K562 (cell line): Measurements from ENCODE around the gene AGAP3. TPM values are rescaled to one million over a fixed set of nuclear protein-coding genes. Genes with fewer than 3 reads are reported as not detected.
A peak's percentile ranks its signal among the peaks of the same experiment; 100 is the strongest.

Source experiments
- ATAC-seq: fragments of 200-7000 bp; cut with Tn5 transposase; 3 replicates; pipeline ENCODE4 v1.9.1; 2020; ENCODE audit warnings: moderate library complexity
- BruUV-seq: library from RNA; stranded (reverse); fragments of 400-500 nt; replicated peaks from 2 replicates; lab custom pipeline; 2021; lab: Mats Ljungman, UMichigan
- CTCF ChIA-PET: fragments of 300-600 bp; formaldehyde crosslinking; extraction: SDS; loops from one replicate; lab custom pipeline; 2021; ENCODE audit warnings: low intra/inter-chr PET ratio; lab: Yijun Ruan, JAX
- POLR2A ChIA-PET: fragments of 300-600, 350-650 bp; sonication (Branson Sonifier 250); formaldehyde crosslinking; extraction: SDS; loops from one replicate; lab custom pipeline; 2021; ENCODE audit warnings: antibody characterized with exemption, inconsistent platforms; lab: Yijun Ruan, JAX
- DNase-seq, 4 experiments: peaks; one replicate each; pipeline versions ENCODE4 v3.0.0 to v3.0.0-alpha.2; 2011 to 2018; ENCODE audit warnings: low spot score in 3 of 4, mixed read lengths in 3 of 4; ENCODE audit errors: extremely low read depth in 1 of 4
- FAIRE-seq: peaks from 2 replicates; lab custom pipeline; 2011; peaks lifted over from hg19 to GRCh38; lab: Jason Lieb, UNC
- H2AFZ ChIP-seq: 2 replicates; pipeline ENCODE4 v1.6.0; 2011; ENCODE audit warnings: low read depth, low read length, control low read depth, inconsistent platforms
- H3K27ac ChIP-seq: fragments of 200-600 bp; 3 replicates; pipeline ENCODE4 v1.8.0; 2011; ENCODE audit warnings: low read depth, mild to moderate bottlenecking, control low read depth, inconsistent platforms, low read length, moderate library complexity, mixed read lengths; ENCODE audit errors: extremely low read depth
- H3K27me3 ChIP-seq, 2 experiments: fragments of 300-600 bp in 1 of 2; 2 replicates in 1 of 2; 3 replicates in 1 of 2; pipeline versions ENCODE4 v1.6.0 to v1.8.0; 2011; ENCODE audit warnings: inconsistent platforms in 2 of 2, low read length in 2 of 2, mild to moderate bottlenecking in 1 of 2, mixed read lengths in 1 of 2, moderate library complexity in 1 of 2; ENCODE audit not compliant: control insufficient read depth in 2 of 2, insufficient read depth in 2 of 2
- H3K36me3 ChIP-seq: fragments of 300-600 bp; 3 replicates; pipeline ENCODE4 v1.8.0; 2011; ENCODE audit warnings: mild to moderate bottlenecking, low read length, inconsistent platforms; ENCODE audit not compliant: control insufficient read depth, insufficient read depth
- H3K4me1 ChIP-seq, 2 experiments: fragments of 200-600 bp in 1 of 2; replicated peaks in 1 of 2; 2 replicates in 1 of 2; 3 replicates in 1 of 2; pipeline versions ENCODE4 v1.5.1 to v1.8.0; 2011; ENCODE audit warnings: inconsistent platforms in 2 of 2, low read length in 2 of 2, mild to moderate bottlenecking in 1 of 2, mixed read lengths in 1 of 2, moderate library complexity in 1 of 2; ENCODE audit not compliant: control insufficient read depth in 2 of 2, insufficient read depth in 2 of 2
- H3K4me2 ChIP-seq: 2 replicates; pipeline ENCODE4 v1.6.1; 2011; ENCODE audit warnings: low read length, control low read depth, inconsistent platforms, mixed read lengths; ENCODE audit not compliant: insufficient read depth
- H3K4me3 ChIP-seq: fragments of 200-600 bp; sonication (generic), shearing (Covaris generic); 2 replicates; pipeline ENCODE4 v1.5.1; 2016; ENCODE audit warnings: control low read depth, inconsistent platforms
- H3K79me2 ChIP-seq: fragments of 200-600 bp; 3 replicates; pipeline ENCODE4 v1.8.0; 2011; ENCODE audit warnings: low read length, inconsistent platforms; ENCODE audit not compliant: control insufficient read depth, insufficient read depth
- H3K9ac ChIP-seq, 2 experiments: 2 replicates each; pipeline versions ENCODE4 v1.6.0 to v1.6.1; 2011; ENCODE audit warnings: low read depth in 2 of 2, low read length in 2 of 2, control low read depth in 1 of 2, inconsistent platforms in 1 of 2, mild to moderate bottlenecking in 1 of 2, mixed read lengths in 1 of 2; ENCODE audit not compliant: insufficient read depth in 1 of 2
- H3K9me1 ChIP-seq: one replicate; pipeline ENCODE4 v1.6.0; 2011; ENCODE audit warnings: inconsistent platforms, mild to moderate bottlenecking, low read length, moderate library complexity; ENCODE audit not compliant: control insufficient read depth, insufficient read depth
- H3K9me3 ChIP-seq: replicated peaks from 2 replicates; pipeline ENCODE4 v1.5.1; 2011; ENCODE audit warnings: low read depth, low read length, inconsistent platforms; ENCODE audit not compliant: control insufficient read depth, insufficient read depth
- H4K20me1 ChIP-seq: replicated peaks from 2 replicates; pipeline ENCODE4 v1.6.1; 2011; ENCODE audit warnings: low read length, inconsistent platforms, mixed read lengths; ENCODE audit not compliant: control insufficient read depth, insufficient read depth
- NFXL1 ChIP-seq: fragments of 450-650 bp; formaldehyde crosslinking; IDR thresholded peaks from 2 replicates; pipeline ENCODE4 v1.4.0; 2021; ENCODE audit warnings: mild to moderate bottlenecking
- PHB2 ChIP-seq: fragments of 450-650 bp; IDR thresholded peaks from 2 replicates; pipeline ENCODE4 v1.6.1; 2017; ENCODE audit warnings: low read depth
- POLR2G ChIP-seq: fragments of 200-400 bp; formaldehyde crosslinking; IDR thresholded peaks from 2 replicates; pipeline ENCODE4 v1.6.1; 2017; ENCODE audit warnings: low read depth, mild to moderate bottlenecking, antibody characterized with exemption, low read length, moderate library complexity
- RAD21 ChIP-seq, 2 experiments: fragments of 250-450 bp in 1 of 2; fragments of 450-650 bp in 1 of 2; sonication (Bioruptor Pico) in 1 of 2; formaldehyde crosslinking in 1 of 2; IDR thresholded peaks in 1 of 2; conservative IDR thresholded peaks in 1 of 2; 2 replicates each; pipeline versions ENCODE4 v1.4.0 to v1.8.0; 2020 to 2022; ENCODE audit warnings: mild to moderate bottlenecking in 2 of 2, moderate library complexity in 1 of 2
- RFX1 ChIP-seq: fragments of 450-650 bp; IDR thresholded peaks from 2 replicates; pipeline ENCODE4 v1.6.1; 2016; ENCODE audit warnings: mild to moderate bottlenecking, moderate library complexity
- WGBS: fragments of 100-300 bp; shearing (Covaris generic); methylation state at CpG from one replicate; pipeline ENCODE4 v1.1.6; 2016; ENCODE audit warnings: low coverage, mixed read lengths; ENCODE audit not compliant: insufficient coverage; ENCODE audit errors: missing lambda C conversion rate; 5-methylcytosine and 5-hydroxymethylcytosine counted together
- in situ Hi-C: fragments of 300-500 bp; cut with MboI; formaldehyde crosslinking; loops from 4 replicates; pipeline ENCODE4 v1.15.0; 2018; ENCODE audit warnings: inconsistent platforms, mixed read lengths
- intact Hi-C: fragments of 100-400 bp; cut with micrococcal nuclease; formaldehyde crosslinking; loops from 2 replicates; pipeline ENCODE4 v1.14.2; 2022
- polyA plus RNA-seq, 8 experiments: library from polyadenylated mRNA; depleted of rRNA in 4 of 8; stranded (reverse) in 5 of 8; unstranded in 3 of 8; fragments of >200 nt; fragmentation: Nextera tagmentation in 2 of 8; fragmentation: Illumina TruSeq in 1 of 8; extraction: Ambion mirVana in 2 of 8; extraction: Trizol in 1 of 8; gene quantifications; 2 replicates each; pipeline versions ENCODE4 v1.2.1 to v1.2.3, GENCODE V29; 2011 to 2014; ENCODE audit warnings: inconsistent platforms in 1 of 8, missing spikeins in 1 of 8
- total RNA-seq, 7 experiments: library from RNA; depleted of rRNA in 6 of 7; stranded (reverse); fragments of >200 nt in 6 of 7; fragmentation: Illumina TruSeq in 2 of 7; extraction: Trizol in 2 of 7; gene quantifications; 2 replicates each; pipeline versions ENCODE4 v1.2.1 to v1.2.3, GENCODE V29; 2011 to 2021; ENCODE audit warnings: low replicate concordance in 1 of 7
- TF ChIP-seq, protein P1 (sequence below), 3 experiments: fragments of 200-800 bp in 1 of 3; sonication (Bioruptor generic) in 1 of 3; sonication (generic) in 1 of 3; formaldehyde crosslinking in 1 of 3; IDR thresholded peaks; 2 replicates each; pipeline versions ENCODE4 v1.6.1 to v1.8.0; 2016 to 2022; ENCODE audit warnings: mild to moderate bottlenecking in 2 of 3, missing compliant biosample characterization in 2 of 3, missing genetic modification characterization in 2 of 3, missing genetic modification reagents in 1 of 3

The AGAP3 gene
- total and polyA plus RNA-seq, 9 of the 15 experiments (the other 6 are each of a cell fraction or from before 2014, with no cell fraction given): 3.4 to 208 (median 62.2) TPM

DNA sequence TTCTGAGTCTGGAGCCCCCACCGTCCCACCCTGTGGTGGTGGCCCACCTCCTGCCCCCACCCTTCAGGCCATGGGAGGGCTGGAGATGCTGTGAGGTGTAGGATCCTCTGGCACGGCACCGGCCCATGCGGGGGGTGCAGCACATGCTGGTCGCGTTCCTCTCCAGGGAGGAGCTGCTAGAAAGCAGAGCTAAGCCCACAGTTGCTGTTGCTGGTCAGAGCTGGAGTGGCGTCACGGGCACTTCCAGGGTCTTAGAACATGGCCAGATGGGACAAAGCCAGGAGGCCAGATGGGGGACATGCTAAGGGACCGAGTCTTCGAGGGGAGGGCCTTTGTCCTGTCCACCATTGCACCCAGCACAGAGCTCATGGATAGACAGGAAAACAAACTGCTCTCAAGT, 21.6 kb downstream of the AGAP3 start:
- Histone ChIP-seq H3K4me3 (no peak overlapping the region), H3K79me2 (peaks cover 92% of the 10 kb centered on the region), H3K4me2 (no peak overlapping the region), H3K27ac (peak overlapping the region; percentile 38; the same call in 2 of the 3 replicates), H4K20me1 (peaks cover 64% of the 10 kb centered on the region), H3K36me3 (peaks cover 51% of the 10 kb centered on the region), H3K4me1 (peaks cover 35 to 54% of the 10 kb centered on the region in 2 experiments), H3K9me3 (no peaks in the 10 kb centered on the region), H3K9ac (peak overlapping the region in 1 of 2 experiments; percentile 70; a peak in 3 of 4 replicates), H3K9me1 (peaks cover 7% of the 10 kb centered on the region), H3K27me3 (no peaks in the 10 kb centered on the region), H2AFZ (no peak overlapping the region)
- POLR2A ChIA-PET: interaction anchor here (0.6 to 2.3 kb wide), 13 partner anchors 10 to 205 kb away, joined by 3 to 11 read pairs (median 5); partner anchors contain the start of genes ABCB8 and FASTK
- CTCF ChIA-PET: no interaction called here
- peak; percentile 2; the same call in 2 of the 3 replicates for ATAC-seq
- DNase-seq: no peak
- 78% methylated on average over 10 of the region's 10 CpGs for WGBS
- TF ChIP-seq PHB2 (no peak), RAD21 (CRISPR knock-in tag; conservative IDR thresholded peaks at IDR 0.05 in 1 of 2, IDR thresholded peaks at IDR 0.05 in 1 of 2) (no peak), RFX1 (no peak), NFXL1 (CRISPR knock-in tag) (no peak), POLR2G (peak; percentile 60)
- TF ChIP-seq, protein P1, sequence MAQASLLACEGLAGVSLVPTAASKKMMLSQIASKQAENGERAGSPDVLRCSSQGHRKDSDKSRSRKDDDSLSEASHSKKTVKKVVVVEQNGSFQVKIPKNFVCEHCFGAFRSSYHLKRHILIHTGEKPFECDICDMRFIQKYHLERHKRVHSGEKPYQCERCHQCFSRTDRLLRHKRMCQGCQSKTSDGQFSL (CRISPR knock-in tag; IDR thresholded peaks at IDR 0.05): 0 out of 2 replicates have a peak, but pooled peaks have one; percentile 16
- TF ChIP-seq, protein P1 (tag; IDR thresholded peaks at IDR 0.05): no peak
- intact Hi-C loops: loop anchor here (2.0 kb wide), 2 partner anchors 17 to 47 kb away; no protein-coding TSS in a partner anchor
- no TSS peak for BruUV-seq
- in situ Hi-C loops: no loop called here
- FAIRE-seq: no peak
